Neuronal stem cell (in vitro differentiated cells): ENCODE results near the gene ARFGAP1.

Experiments used
- DNase-seq: peaks from one replicate; pipeline ENCODE4 v3.0.0-alpha.2; 2013; ENCODE audit warnings: low spot score
- H2AFZ ChIP-seq: one replicate; pipeline ENCODE4 v1.6.1; 2013; ENCODE audit warnings: mild to moderate bottlenecking, low read length, inconsistent platforms
- H2AK5ac ChIP-seq: 2 replicates; pipeline ENCODE4 v1.6.1; 2013; ENCODE audit warnings: low read depth, mild to moderate bottlenecking, inconsistent platforms, low read length, moderate library complexity, mixed read lengths
- H2BK120ac ChIP-seq: 2 replicates; pipeline ENCODE4 v1.6.1; 2013; ENCODE audit warnings: low read depth, mild to moderate bottlenecking, inconsistent platforms, low read length, moderate library complexity, mixed read lengths
- H2BK12ac ChIP-seq: one replicate; pipeline ENCODE4 v1.6.1; 2013; ENCODE audit warnings: low read length, inconsistent platforms
- H2BK15ac ChIP-seq: 2 replicates; pipeline ENCODE4 v1.6.1; 2013; ENCODE audit warnings: mild to moderate bottlenecking, low read length, inconsistent platforms, mixed read lengths
- H2BK5ac ChIP-seq: one replicate; pipeline ENCODE4 v1.6.1; 2013; ENCODE audit warnings: inconsistent platforms, mild to moderate bottlenecking, low read length, moderate library complexity
- H3K14ac ChIP-seq: one replicate; pipeline ENCODE4 v1.6.1; 2013; ENCODE audit warnings: low read length, inconsistent platforms
- H3K18ac ChIP-seq: 2 replicates; pipeline ENCODE4 v1.6.1; 2013; ENCODE audit warnings: low read length, inconsistent platforms
- H3K23ac ChIP-seq: 2 replicates; pipeline ENCODE4 v1.6.1; 2013; ENCODE audit warnings: low read depth, mild to moderate bottlenecking, mixed read lengths, low read length, inconsistent platforms; ENCODE audit not compliant: poor library complexity
- H3K27ac ChIP-seq: replicated peaks from 3 replicates; pipeline ENCODE4 v1.5.1; 2013; ENCODE audit warnings: low read length, inconsistent platforms
- H3K27me3 ChIP-seq, 3 experiments: 2 replicates each; pipeline ENCODE4 v1.6.1; 2013; ENCODE audit warnings: low read length in 3 of 3, mild to moderate bottlenecking in 2 of 3, inconsistent platforms in 1 of 3, low read depth in 1 of 3, mixed read lengths in 1 of 3, moderate library complexity in 1 of 3; ENCODE audit not compliant: control insufficient read depth in 3 of 3, insufficient read depth in 3 of 3
- H3K36me3 ChIP-seq, 2 donors: replicated peaks in 1 of 2; 2 replicates each; pipeline ENCODE4 v1.6.1; 2013; ENCODE audit warnings: low read length in 2 of 2; ENCODE audit not compliant: control insufficient read depth in 2 of 2, insufficient read depth in 2 of 2
- H3K4ac ChIP-seq: 2 replicates; pipeline ENCODE4 v1.6.1; 2013; ENCODE audit warnings: inconsistent platforms, mild to moderate bottlenecking, low read length, moderate library complexity
- H3K4me1 ChIP-seq, 2 donors: 1 replicate in 1 of 2; 2 replicates in 1 of 2; pipeline ENCODE4 v1.6.1; 2013; ENCODE audit warnings: low read length in 2 of 2, low read depth in 1 of 2; ENCODE audit not compliant: control insufficient read depth in 2 of 2, insufficient read depth in 1 of 2
- H3K4me2 ChIP-seq: one replicate; pipeline ENCODE4 v1.6.1; 2013; ENCODE audit warnings: mild to moderate bottlenecking, low read length, inconsistent platforms; ENCODE audit not compliant: insufficient read depth, poor library complexity, severe bottlenecking
- H3K4me3 ChIP-seq, 2 donors: 2 replicates each; pipeline ENCODE4 v1.5.1; 2013; ENCODE audit warnings: low read length in 2 of 2, mild to moderate bottlenecking in 2 of 2, inconsistent platforms in 1 of 2, moderate library complexity in 1 of 2
- H3K79me1 ChIP-seq: one replicate; pipeline ENCODE4 v1.6.1; 2013; ENCODE audit warnings: low read depth, mild to moderate bottlenecking, inconsistent platforms, low read length, moderate library complexity
- H3K9ac ChIP-seq: one replicate; pipeline ENCODE4 v1.6.1; 2013; ENCODE audit warnings: mild to moderate bottlenecking, low read depth, low read length, inconsistent platforms; ENCODE audit not compliant: poor library complexity
- H3K9me3 ChIP-seq, 2 donors: replicated peaks in 1 of 2; 2 replicates each; pipeline versions ENCODE3 to v1.6.1; 2013; ENCODE audit warnings: low read length in 2 of 2, mild to moderate bottlenecking in 2 of 2, inconsistent platforms in 1 of 2, low read depth in 1 of 2, mixed read lengths in 1 of 2, moderate library complexity in 1 of 2; ENCODE audit not compliant: control insufficient read depth in 2 of 2, insufficient read depth in 1 of 2
- H4K8ac ChIP-seq: one replicate; pipeline ENCODE4 v1.6.1; 2013; ENCODE audit warnings: low read depth, mild to moderate bottlenecking, inconsistent platforms, low read length, moderate library complexity
- H4K91ac ChIP-seq: one replicate; pipeline ENCODE4 v1.6.1; 2013; ENCODE audit warnings: low read length, low read depth, mild to moderate bottlenecking, inconsistent platforms; ENCODE audit not compliant: poor library complexity
- WGBS, 2 donors: extraction: QIAGEN DNeasy Blood & Tissue Kit; methylation state at CpG; one replicate each; pipeline ENCODE4 v1.1.7; 2013; ENCODE audit warnings: missing lambda C conversion rate in 2 of 2, mixed read lengths in 1 of 2; ENCODE audit not compliant: insufficient read length in 2 of 2, insufficient replicate concordance in 1 of 2; ENCODE audit errors: extremely low coverage in 2 of 2; 5-methylcytosine and 5-hydroxymethylcytosine counted together

The ARFGAP1 gene

DNA sequence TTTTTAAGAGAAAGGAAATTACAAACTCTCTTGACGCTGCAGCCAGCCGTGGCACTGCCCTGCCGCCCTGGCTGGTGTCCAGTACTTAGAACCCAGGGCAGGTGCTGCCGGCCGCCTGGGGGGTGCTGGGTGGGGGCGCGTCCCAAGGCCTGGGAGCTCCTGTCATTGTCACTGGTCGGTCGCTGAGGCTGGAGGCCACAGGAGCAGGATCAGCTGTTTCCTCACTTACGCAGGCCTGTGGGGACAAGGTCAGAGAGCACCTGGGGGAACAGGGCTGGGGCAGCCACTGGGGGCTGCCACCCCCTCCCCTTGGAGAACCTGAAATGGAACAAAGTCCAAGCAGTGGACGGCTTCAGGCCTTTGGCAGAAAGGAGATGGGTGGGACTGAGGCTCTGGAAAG lies 31.3 kb upstream of the ARFGAP1 start:
- no peaks in the 10 kb centered on the region for H3K27me3 ChIP-seq
- no CpG with 5 or more reads among the region's 11 CpGs for WGBS, 2 donors
- H2BK15ac ChIP-seq, result no peak overlapping the region
- H2BK120ac ChIP-seq, result no peak overlapping the region
- H3K4me3 ChIP-seq, result no peak overlapping the region
- H3K9me3 ChIP-seq, result no peaks in the 10 kb centered on the region
- H2BK5ac ChIP-seq, result peak overlapping the region; percentile 39
- H2AK5ac ChIP-seq, result no peak overlapping the region
- no peak overlapping the region for H3K23ac ChIP-seq
- DNase-seq, result no peak
- H3K4me2 ChIP-seq, result no peak overlapping the region
- peaks cover 2 to 15% of the 10 kb centered on the region in 2 donors for H3K4me1 ChIP-seq
- H4K8ac ChIP-seq, result no peak overlapping the region
- H2BK12ac ChIP-seq, result no peak overlapping the region
- H3K18ac ChIP-seq, result peak overlapping the region; percentile 57
- H3K36me3 ChIP-seq, result peaks cover 0 to under 1% of the 10 kb centered on the region in 2 donors
- H3K4ac ChIP-seq, result no peak overlapping the region
- no peak overlapping the region for H4K91ac ChIP-seq
- no peak overlapping the region for H3K9ac ChIP-seq
- H3K79me1 ChIP-seq, result peaks cover under 1% of the 10 kb centered on the region
- no peak overlapping the region for H3K27ac ChIP-seq
- no peak overlapping the region for H2AFZ ChIP-seq
- H3K14ac ChIP-seq, result no peak overlapping the region

DNA sequence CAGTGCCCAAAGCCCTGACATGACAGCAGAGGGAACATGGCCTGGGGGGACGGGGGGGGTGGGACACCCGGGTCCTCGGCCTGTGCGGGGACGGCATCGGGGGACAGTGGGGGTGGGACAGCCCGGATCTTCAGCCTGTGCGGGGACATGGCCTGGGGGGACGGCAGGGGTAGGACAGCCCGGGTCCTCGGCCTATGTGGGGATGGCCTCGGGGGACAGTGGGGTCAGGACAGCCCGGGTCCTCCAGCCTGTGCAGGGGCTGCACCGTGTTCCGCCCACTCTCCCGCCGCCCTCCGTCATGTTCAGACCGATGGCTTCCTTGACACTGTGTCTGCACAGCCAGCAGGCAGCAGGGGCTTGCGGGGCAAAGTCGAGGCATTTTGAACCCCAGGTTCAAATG lies 29.9 kb upstream of the ARFGAP1 start:
- Histone ChIP-seq H3K4me3 (no peak overlapping the region), H3K9ac (no peak overlapping the region), H3K18ac (no peak overlapping the region), H3K4me1 (peaks cover 11 to 19% of the 10 kb centered on the region in 2 donors), H2AK5ac (no peak overlapping the region), H3K4me2 (no peak overlapping the region), H2AFZ (no peak overlapping the region), H4K91ac (no peak overlapping the region), H2BK12ac (no peak overlapping the region), H4K8ac (no peak overlapping the region), H2BK120ac (no peak overlapping the region), H2BK5ac (peak overlapping the region; percentile 54), H3K27ac (no peak overlapping the region), H3K14ac (peak overlapping the region; percentile 56), H3K4ac (no peak overlapping the region), H3K9me3 (no peaks in the 10 kb centered on the region), H3K23ac (no peak overlapping the region), H3K36me3 (peaks cover 0 to 15% of the 10 kb centered on the region in 2 donors), H3K27me3 (no peaks in the 10 kb centered on the region), H3K79me1 (peaks cover 4% of the 10 kb centered on the region), H2BK15ac (no peak overlapping the region)
- no peak for DNase-seq
- WGBS, 2 donors, result no CpG with 5 or more reads among the region's 21 CpGs

DNA sequence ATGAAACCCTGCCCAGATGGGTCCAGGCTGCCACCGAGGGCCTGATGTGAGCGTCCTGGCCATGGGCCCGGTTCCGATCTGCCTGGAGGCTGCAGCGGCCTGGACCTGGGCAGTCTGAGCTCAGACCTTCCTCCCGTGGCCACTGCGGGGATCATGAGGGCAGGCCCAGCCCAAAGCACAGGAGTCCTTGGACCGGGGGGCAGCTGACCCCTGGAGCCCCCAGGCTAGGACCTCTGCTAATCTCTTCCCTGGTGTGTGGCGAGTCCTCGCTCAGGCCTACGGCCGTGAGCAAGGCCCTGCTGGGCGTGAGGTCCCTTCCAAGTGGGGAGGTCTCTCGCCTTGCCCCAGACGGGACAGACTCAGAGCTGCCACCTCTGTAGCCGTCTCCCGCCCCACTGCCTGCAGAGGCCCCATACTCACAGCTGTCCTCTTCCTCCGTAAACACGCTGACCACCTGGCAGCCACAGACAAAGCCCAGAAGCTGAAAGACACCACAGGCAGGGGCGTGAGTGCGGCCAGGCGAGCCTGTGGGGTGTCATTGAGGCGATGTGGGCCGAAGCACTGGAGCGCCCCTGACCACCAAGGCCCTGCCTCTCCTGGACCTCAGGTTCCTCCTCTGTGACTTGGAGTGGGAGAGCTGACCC lies 28.9 kb upstream of the ARFGAP1 start:
- Histone ChIP-seq H3K9me3 (no peaks in the 10 kb centered on the region), H3K18ac (peak overlapping the region; percentile 71), H3K4me3 (no peak overlapping the region), H3K14ac (peak overlapping the region; percentile 38), H3K27me3 (no peaks in the 10 kb centered on the region), H4K8ac (no peak overlapping the region), H2BK5ac (no peak overlapping the region), H2BK15ac (no peak overlapping the region), H2AK5ac (peak overlapping the region; percentile 46), H3K23ac (peak overlapping the region; percentile 17), H3K4me1 (peaks cover 11 to 23% of the 10 kb centered on the region in 2 donors), H3K4me2 (no peak overlapping the region), H3K36me3 (peaks cover 0 to 15% of the 10 kb centered on the region in 2 donors), H4K91ac (peak overlapping the region; percentile 72), H3K9ac (peak overlapping the region; percentile 77), H3K79me1 (peaks cover 5% of the 10 kb centered on the region), H2BK120ac (no peak overlapping the region), H3K4ac (peak overlapping the region; percentile 37), H3K27ac (no peak overlapping the region), H2AFZ (no peak overlapping the region), H2BK12ac (no peak overlapping the region)
- WGBS, 2 donors, result no CpG with 5 or more reads among the region's 25 CpGs
- no peak for DNase-seq

DNA sequence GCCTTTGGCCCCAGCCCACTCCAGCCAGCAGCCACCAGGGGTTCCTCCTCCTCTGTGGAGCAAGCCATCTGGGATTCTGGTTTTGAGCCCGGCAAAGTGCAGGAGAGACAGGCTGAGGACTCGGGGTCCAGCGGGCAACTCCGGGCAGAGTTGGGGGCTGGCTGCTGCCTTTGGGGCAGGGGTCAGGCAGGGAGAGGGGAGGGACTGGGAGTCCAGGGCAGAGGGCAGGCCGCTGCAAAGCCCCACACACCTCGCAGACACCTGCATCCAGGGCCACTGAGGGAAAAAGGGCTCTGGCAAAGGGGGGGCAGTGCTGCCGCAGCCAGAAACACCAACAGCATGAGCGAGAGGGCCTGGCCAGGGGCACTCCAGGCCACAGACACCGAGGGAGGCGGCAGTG lies 28.1 kb upstream of the ARFGAP1 start:
- Histone ChIP-seq H3K27ac (no peak overlapping the region), H4K8ac (no peak overlapping the region), H2BK5ac (no peak overlapping the region), H3K4me2 (no peak overlapping the region), H3K23ac (peak overlapping the region; percentile 6), H2BK120ac (no peak overlapping the region), H2BK15ac (no peak overlapping the region), H2BK12ac (no peak overlapping the region), H3K18ac (peak overlapping the region; percentile 64), H2AFZ (no peak overlapping the region), H3K14ac (no peak overlapping the region), H4K91ac (no peak overlapping the region), H3K79me1 (peaks cover 8% of the 10 kb centered on the region), H3K4ac (no peak overlapping the region), H3K4me1 (peaks cover 11 to 23% of the 10 kb centered on the region in 2 donors), H3K27me3 (no peaks in the 10 kb centered on the region), H3K4me3 (no peak overlapping the region), H3K36me3 (peaks cover 2 to 17% of the 10 kb centered on the region in 2 donors), H3K9ac (no peak overlapping the region), H3K9me3 (no peaks in the 10 kb centered on the region), H2AK5ac (no peak overlapping the region)
- no CpG with 5 or more reads among the region's 10 CpGs for WGBS, 2 donors
- no peak for DNase-seq
